ENCODE data around the gene SELENOS. TPM values are rescaled to one million over a fixed set of nuclear protein-coding genes. Genes with fewer than 3 reads are reported as not detected.

SELENOS gene
- total RNA-seq, 1 donor from 2014 or later: 49.1 TPM

GRCh38 chr15:101250873-101251829 is 26.1 kb downstream of the SELENOS start:
- DNase-seq (ENCODE audit: low spot score): no peak

- peak; percentile 33 for DNase-seq (ENCODE audit: low spot score)
Observed at GRCh38 chr15:101250341-101250831, 26.9 kb downstream of the SELENOS start.

GRCh38 chr15:101248274-101248673 is 29.0 kb downstream of the SELENOS start:
- peak; percentile 35 for DNase-seq (ENCODE audit: low spot score)

- peak; percentile 19 for DNase-seq (ENCODE audit: low spot score)
Observed at GRCh38 chr15:101246824-101247745, 30.2 kb downstream of the SELENOS start.

GRCh38 chr15:101246391-101246790 is 30.9 kb downstream of the SELENOS start:
- DNase-seq (ENCODE audit: low spot score): no peak

- DNase-seq (ENCODE audit: low spot score): peak; percentile 24
Observed at GRCh38 chr15:101244889-101245668, 32.2 kb downstream of the SELENOS start.

- DNase-seq (ENCODE audit: low spot score): no peak
Observed at GRCh38 chr15:101244036-101244781, 33.1 kb downstream of the SELENOS start.

- DNase-seq (ENCODE audit: low spot score): peak; percentile 27
Observed at GRCh38 chr15:101243420-101243819, 33.9 kb downstream of the SELENOS start.

GRCh38 chr15:101242999-101243336 is 34.3 kb downstream of the SELENOS start:
- no peak for DNase-seq (ENCODE audit: low spot score)

- DNase-seq (ENCODE audit: low spot score): no peak
Observed at GRCh38 chr15:101242160-101242998, 34.9 kb downstream of the SELENOS start.

- no peak for DNase-seq (ENCODE audit: low spot score)
Observed at GRCh38 chr15:101240358-101240757, 36.9 kb downstream of the SELENOS start.

GRCh38 chr15:101239724-101240136 is 37.6 kb downstream of the SELENOS start:
- DNase-seq (ENCODE audit: low spot score): no peak

- no peak for DNase-seq (ENCODE audit: low spot score)
Observed at GRCh38 chr15:101237251-101237650, 40.0 kb downstream of the SELENOS start.

- DNase-seq (ENCODE audit: low spot score): no peak
Observed at GRCh38 chr15:101233651-101234280, 43.5 kb downstream of the SELENOS start.

- DNase-seq (ENCODE audit: low spot score): no peak
Observed at GRCh38 chr15:101232677-101233076, 44.6 kb downstream of the SELENOS start.

GRCh38 chr15:101228313-101228712 is 49.0 kb downstream of the SELENOS start:
- no peak for DNase-seq (ENCODE audit: low spot score)

GRCh38 chr15:101225658-101226057 is 51.6 kb downstream of the SELENOS start:
- DNase-seq (ENCODE audit: low spot score): no peak
